Endothelial cell of umbilical vein (primary cell): ENCODE results near the gene HMGN2. TPM values are rescaled to one million over a fixed set of nuclear protein-coding genes. Genes with fewer than 3 reads are reported as not detected.

ENCODE experiments used
- BruUV-seq: library from RNA; stranded (reverse); fragments of 400-500 nt; replicated peaks from 2 replicates; lab custom pipeline; 2021; lab: Mats Ljungman, UMichigan
- CTCF ChIA-PET: fragments of 300-600, 350-600 bp; sonication (Branson Sonifier 250); formaldehyde crosslinking; loops from one replicate; lab custom pipeline; 2021; ENCODE audit warnings: antibody characterized with exemption, inconsistent platforms; lab: Charles Lee
- POLR2A ChIA-PET: fragments of 300-600, 350-600 bp; sonication (Branson Sonifier 250); formaldehyde crosslinking; loops from one replicate; lab custom pipeline; 2021; ENCODE audit warnings: antibody characterized with exemption, inconsistent platforms; lab: Charles Lee
- DNase-seq: peaks from one replicate; pipeline ENCODE4 v3.0.0-alpha.2; 2011; ENCODE audit warnings: low read depth, low spot score
- FAIRE-seq: peaks from 2 replicates; lab custom pipeline; 2011; peaks lifted over from hg19 to GRCh38; lab: Jason Lieb, UNC
- H2AFZ ChIP-seq: 2 replicates; pipeline ENCODE4 v1.6.0; 2012; ENCODE audit warnings: low read depth, low read length, control low read depth, inconsistent platforms
- H3K27ac ChIP-seq: 2 replicates; pipeline ENCODE4 v1.5.1; 2011; ENCODE audit warnings: low read depth, mild to moderate bottlenecking, control low read depth, low read length, moderate library complexity; ENCODE audit not compliant: insufficient read depth
- H3K27me3 ChIP-seq, 2 experiments: 2 replicates each; pipeline versions ENCODE4 v1.6.0 to v1.6.1; 2011; ENCODE audit warnings: low read length in 2 of 2, mixed read lengths in 1 of 2; ENCODE audit not compliant: control insufficient read depth in 2 of 2, insufficient read depth in 2 of 2
- H3K36me3 ChIP-seq, 2 experiments: 2 replicates in 1 of 2; 3 replicates in 1 of 2; pipeline ENCODE4 v1.5.1; 2011; ENCODE audit warnings: low read length in 2 of 2, mild to moderate bottlenecking in 1 of 2, moderate library complexity in 1 of 2; ENCODE audit not compliant: control insufficient read depth in 2 of 2, insufficient read depth in 2 of 2; ENCODE audit errors: extremely low read depth in 1 of 2
- H3K4me1 ChIP-seq: 3 replicates; pipeline ENCODE4 v1.5.1; 2011; ENCODE audit warnings: mild to moderate bottlenecking, low read length; ENCODE audit not compliant: control insufficient read depth, insufficient read depth; ENCODE audit errors: extremely low read depth
- H3K4me2 ChIP-seq: 2 replicates; pipeline ENCODE4 v1.6.1; 2011; ENCODE audit warnings: low read length, control low read depth, mixed read lengths; ENCODE audit not compliant: insufficient read depth
- H3K4me3 ChIP-seq, 3 experiments: fragments of 200-600 bp in 1 of 3; sonication (generic), shearing (Covaris generic) in 1 of 3; replicated peaks in 1 of 3; 2 replicates each; pipeline ENCODE4 v1.5.1; 2011 to 2016; ENCODE audit warnings: control low read depth in 3 of 3, low read length in 3 of 3, mild to moderate bottlenecking in 2 of 3, inconsistent platforms in 1 of 3, low read depth in 1 of 3, moderate library complexity in 1 of 3; ENCODE audit not compliant: insufficient read depth in 1 of 3
- H3K79me2 ChIP-seq: 2 replicates; pipeline ENCODE4 v1.6.0; 2012; ENCODE audit warnings: low read length, inconsistent platforms; ENCODE audit not compliant: control insufficient read depth, insufficient read depth
- H3K9ac ChIP-seq: replicated peaks from 2 replicates; pipeline ENCODE3; 2011; ENCODE audit warnings: low read length, control low read depth; ENCODE audit not compliant: insufficient read depth; ENCODE audit errors: extremely low read depth
- H3K9me1 ChIP-seq: replicated peaks from 3 replicates; pipeline ENCODE4 v1.6.0; 2011; ENCODE audit warnings: mild to moderate bottlenecking, low read length; ENCODE audit not compliant: control insufficient read depth, insufficient read depth; ENCODE audit errors: extremely low read depth
- H3K9me3 ChIP-seq: replicated peaks from 2 replicates; pipeline ENCODE4 v1.5.1; 2012; ENCODE audit warnings: low read length, inconsistent platforms; ENCODE audit not compliant: control insufficient read depth, insufficient read depth
- H4K20me1 ChIP-seq: replicated peaks from 2 replicates; pipeline ENCODE3; 2011; ENCODE audit warnings: mild to moderate bottlenecking, low read length; ENCODE audit not compliant: control insufficient read depth, insufficient read depth; ENCODE audit errors: extremely low read depth
- CTCF ChIP-seq, 2 donors: IDR thresholded peaks; 1 replicate in 1 of 2; 2 replicates in 1 of 2; pipeline ENCODE4 v1.5.1; 2011; ENCODE audit warnings: low read length in 2 of 2, mild to moderate bottlenecking in 2 of 2, moderate library complexity in 2 of 2, control low read depth in 1 of 2, inconsistent platforms in 1 of 2, low read depth in 1 of 2; ENCODE audit not compliant: insufficient read depth in 1 of 2; ENCODE audit errors: extremely low read depth in 1 of 2
- EZH2 ChIP-seq: IDR thresholded peaks from 2 replicates; pipeline ENCODE4 v1.6.1; 2012; ENCODE audit warnings: borderline replicate concordance, low read depth, mild to moderate bottlenecking, moderate library complexity, low read length, inconsistent platforms; ENCODE audit not compliant: severe bottlenecking
- FOS ChIP-seq: IDR thresholded peaks from 2 replicates; pipeline ENCODE4 v1.6.1; 2011; ENCODE audit warnings: mild to moderate bottlenecking, low read length, moderate library complexity, borderline replicate concordance; ENCODE audit not compliant: insufficient read depth
- GATA2 ChIP-seq: IDR thresholded peaks from 2 replicates; pipeline ENCODE4 v1.7.0; 2011; ENCODE audit warnings: low read depth, mild to moderate bottlenecking, moderate library complexity, mixed read lengths, low read length; ENCODE audit not compliant: insufficient read length, insufficient read depth
- JUN ChIP-seq: IDR thresholded peaks from 2 replicates; pipeline ENCODE4 v1.6.1; 2011; ENCODE audit warnings: borderline replicate concordance, low read depth; ENCODE audit not compliant: insufficient read length, insufficient read depth
- MAX ChIP-seq: IDR thresholded peaks from 2 replicates; pipeline ENCODE4 v1.6.1; 2011; ENCODE audit not compliant: insufficient read depth, insufficient read length
- MYC ChIP-seq: IDR thresholded peaks from one replicate; pipeline ENCODE4 v1.6.1; 2011; ENCODE audit warnings: mild to moderate bottlenecking, low read depth, low read length
- POLR2A ChIP-seq: IDR thresholded peaks from 2 replicates; pipeline ENCODE4 v1.6.1; 2012; ENCODE audit warnings: low read depth, mild to moderate bottlenecking, control low read depth, low read length
- dilution Hi-C: fragments of 300-500 bp; cut with MboI; formaldehyde crosslinking; loops from one replicate; pipeline ENCODE4 v1.15.0; 2019; ENCODE audit warnings: low sequenced_read_pairs; ENCODE audit not compliant: extremely low pct_ligation_motif_present
- intact Hi-C: fragments of 100-400 bp; cut with micrococcal nuclease; formaldehyde crosslinking; loops from one replicate; pipeline ENCODE4 v1.10.0; 2022
- polyA plus RNA-seq, 4 experiments: library from polyadenylated mRNA; depleted of rRNA in 3 of 4; stranded (reverse) in 3 of 4; unstranded in 1 of 4; fragments of >200 nt; gene quantifications; 2 replicates each; pipeline versions ENCODE4 v1.2.1 to v1.2.3, GENCODE V29; 2011 to 2012; ENCODE audit warnings: missing spikeins in 1 of 4
- total RNA-seq: library from RNA; stranded (reverse); gene quantifications from 2 replicates; pipeline ENCODE4 v1.2.3, GENCODE V29; 2021

HMGN2 gene
- total and polyA plus RNA-seq, 2 donors (not counting 3 experiments of a cell fraction or from before 2014, with no cell fraction given), result 240 to 580 TPM

GRCh38 chr1:26490155-26490554 is 17.9 kb downstream of the HMGN2 start:
- H3K4me3 ChIP-seq, result no peak overlapping the region
- intact Hi-C loops, result no loop called here
- ChIA-PET CTCF (interaction anchor here (1.0 to 2.5 kb wide), 3 partner anchors 10 to 22 kb away, joined by 3 to 11 read pairs (median 4); no protein-coding TSS in a partner anchor), POLR2A (no interaction called here)
- H3K27me3 ChIP-seq, result peaks cover 1 to 2% of the 10 kb centered on the region in 2 experiments
- H3K36me3 ChIP-seq, result no peaks in the 10 kb centered on the region
- no peaks in the 10 kb centered on the region for H3K9me1 ChIP-seq
- H3K4me2 ChIP-seq, result no peak overlapping the region
- H3K9ac ChIP-seq, result no peak overlapping the region
- no peak for DNase-seq
- dilution Hi-C loops, result no loop called here
- H3K27ac ChIP-seq, result no peak overlapping the region
- TF ChIP-seq POLR2A (no peak), JUN (no peak), FOS (no peak), CTCF (IDR thresholded peaks at IDR 0.05; ENCODE audit: extremely low read depth in 1 of 2, insufficient read depth in 1 of 2, low read depth in 1 of 2, low read length in 2 of 2) (no peak), MAX (no peak), GATA2 (no peak), MYC (no peak), EZH2 (no peak)
- no peaks in the 10 kb centered on the region for H3K9me3 ChIP-seq
- no peak for FAIRE-seq
- no TSS peak for BruUV-seq
- H3K4me1 ChIP-seq, result no peaks in the 10 kb centered on the region
- no peaks in the 10 kb centered on the region for H4K20me1 ChIP-seq
- no peak overlapping the region for H2AFZ ChIP-seq
- no peaks in the 10 kb centered on the region for H3K79me2 ChIP-seq
